DOHH2 (cell line): ENCODE results near the gene TCP10L.

Experiments used
- CTCF ChIP-seq: fragments of 200-600 bp; sonication (generic); IDR thresholded peaks from one replicate; pipeline ENCODE4 v1.5.1; 2014; ENCODE audit warnings: antibody characterized with exemption, mild to moderate bottlenecking, low read depth, low read length; ENCODE audit not compliant: poor library complexity, severe bottlenecking
- EZH2phosphoT487 ChIP-seq: fragments of 200-600 bp; sonication (generic); IDR thresholded peaks from 2 replicates; pipeline ENCODE4 v1.6.1; 2017; ENCODE audit warnings: borderline replicate concordance, mild to moderate bottlenecking, antibody characterized with exemption, low read length, moderate library complexity, mixed read lengths

- no peak for TF ChIP-seq CTCF
- no peak for TF ChIP-seq EZH2phosphoT487
Measured at GRCh38 chr21:32590130-32590529, 4.8 kb upstream of the TCP10L start.
